ENCODE results near the gene VRK2. TPM values are rescaled to one million over a fixed set of nuclear protein-coding genes. Genes with fewer than 3 reads are reported as not detected.
A peak's percentile ranks its signal among the peaks of the same experiment; 100 is the strongest.

Gene VRK2
- polyA plus RNA-seq (2013, experiment 1 of 2) = 16.0 TPM
- polyA plus RNA-seq (2013, experiment 2 of 2) = 15.4 TPM

- WGBS, 2 donors (ENCODE audit: extremely low coverage in 2 of 2, insufficient read length in 2 of 2, insufficient replicate concordance in 1 of 2) = no CpG with 5 or more reads among the region's 76 CpGs
- H3K36me3 ChIP-seq (replicated peaks in 1 of 2; ENCODE audit: control insufficient read depth in 2 of 2, insufficient read depth in 2 of 2, low read length in 2 of 2) = no peaks in the 10 kb centered on the region
- DNase-seq (ENCODE audit: low spot score) = peak; percentile 83
- H3K27me3 ChIP-seq (ENCODE audit: control insufficient read depth in 3 of 3, insufficient read depth in 3 of 3, low read depth in 1 of 3, low read length in 3 of 3) = no peaks in the 10 kb centered on the region
- H3K9ac ChIP-seq (ENCODE audit: low read depth, low read length, poor library complexity) = peak within 1 kb of the TSS; percentile 79
- H3K4me3 ChIP-seq (ENCODE audit: low read length in 2 of 2) = peak within 1 kb of the TSS; percentile 27 to 79
- H2AFZ ChIP-seq (ENCODE audit: low read length) = peak within 1 kb of the TSS; percentile 54
- H3K9me3 ChIP-seq (replicated peaks in 1 of 2; ENCODE audit: control insufficient read depth in 2 of 2, insufficient read depth in 1 of 2, low read depth in 1 of 2, low read length in 2 of 2) = no peaks in the 10 kb centered on the region
- peaks cover 0 to 6% of the 10 kb centered on the region in 2 donors for H3K4me1 ChIP-seq (ENCODE audit: control insufficient read depth in 2 of 2, insufficient read depth in 1 of 2, low read depth in 1 of 2, low read length in 2 of 2)
- peak within 1 kb of the TSS; percentile 91 for H2BK120ac ChIP-seq (ENCODE audit: low read depth, low read length)
- no peak within 1 kb of the TSS for H3K14ac ChIP-seq (ENCODE audit: low read length)
- peak within 1 kb of the TSS; percentile 77 for H3K27ac ChIP-seq (replicated peaks; ENCODE audit: low read length)
- peak within 1 kb of the TSS; percentile 62 for H2BK15ac ChIP-seq (ENCODE audit: low read length)
- H3K4me2 ChIP-seq (ENCODE audit: insufficient read depth, low read length, poor library complexity, severe bottlenecking) = peak within 1 kb of the TSS; percentile 64
- H4K8ac ChIP-seq (ENCODE audit: low read depth, low read length) = peak within 1 kb of the TSS; percentile 99
- H3K79me1 ChIP-seq (ENCODE audit: low read depth, low read length) = no peaks in the 10 kb centered on the region
- H2BK5ac ChIP-seq (ENCODE audit: low read length) = no peak within 1 kb of the TSS
- H3K4ac ChIP-seq (ENCODE audit: low read length) = no peak within 1 kb of the TSS
- H2AK5ac ChIP-seq (ENCODE audit: low read depth, low read length) = no peak within 1 kb of the TSS
- H3K23ac ChIP-seq (ENCODE audit: low read depth, low read length, poor library complexity) = peak within 1 kb of the TSS; percentile 94
- H3K18ac ChIP-seq (ENCODE audit: low read length) = peak within 1 kb of the TSS; percentile 93
- peak within 1 kb of the TSS; percentile 4 for H2BK12ac ChIP-seq (ENCODE audit: low read length)
- H4K91ac ChIP-seq (ENCODE audit: low read depth, low read length, poor library complexity) = no peak within 1 kb of the TSS
Observed at GRCh38 chr2:58046585-58047372, at the start of gene VRK2. Gene VRK2, plus strand, starts transcription at chr2:58046806. Its CDS starts 2,026 bp downstream, at chr2:58048832.

- WGBS, 2 donors (ENCODE audit: extremely low coverage in 2 of 2, insufficient read length in 2 of 2, insufficient replicate concordance in 1 of 2) = no CpG with 5 or more reads among the region's 2 CpGs
- no peak overlapping the region for H3K4ac ChIP-seq (ENCODE audit: low read length)
- H3K4me1 ChIP-seq (ENCODE audit: control insufficient read depth in 2 of 2, insufficient read depth in 1 of 2, low read depth in 1 of 2, low read length in 2 of 2) = no peaks in the 10 kb centered on the region
- H3K79me1 ChIP-seq (ENCODE audit: low read depth, low read length) = no peaks in the 10 kb centered on the region
- H4K91ac ChIP-seq (ENCODE audit: low read depth, low read length, poor library complexity) = no peak overlapping the region
- no peak overlapping the region for H3K23ac ChIP-seq (ENCODE audit: low read depth, low read length, poor library complexity)
- H2BK12ac ChIP-seq (ENCODE audit: low read length) = no peak overlapping the region
- no peak overlapping the region for H3K14ac ChIP-seq (ENCODE audit: low read length)
- no peak overlapping the region for H3K4me3 ChIP-seq (ENCODE audit: low read length in 2 of 2)
- H3K4me2 ChIP-seq (ENCODE audit: insufficient read depth, low read length, poor library complexity, severe bottlenecking) = no peak overlapping the region
- H3K18ac ChIP-seq (ENCODE audit: low read length) = no peak overlapping the region
- no peak overlapping the region for H2AFZ ChIP-seq (ENCODE audit: low read length)
- H4K8ac ChIP-seq (ENCODE audit: low read depth, low read length) = no peak overlapping the region
- H2BK5ac ChIP-seq (ENCODE audit: low read length) = no peak overlapping the region
- H2AK5ac ChIP-seq (ENCODE audit: low read depth, low read length) = no peak overlapping the region
- H3K36me3 ChIP-seq (replicated peaks in 1 of 2; ENCODE audit: control insufficient read depth in 2 of 2, insufficient read depth in 2 of 2, low read length in 2 of 2) = no peaks in the 10 kb centered on the region
- no peaks in the 10 kb centered on the region for H3K9me3 ChIP-seq (replicated peaks in 1 of 2; ENCODE audit: control insufficient read depth in 2 of 2, insufficient read depth in 1 of 2, low read depth in 1 of 2, low read length in 2 of 2)
- no peak overlapping the region for H3K9ac ChIP-seq (ENCODE audit: low read depth, low read length, poor library complexity)
- no peaks in the 10 kb centered on the region for H3K27me3 ChIP-seq (ENCODE audit: control insufficient read depth in 3 of 3, insufficient read depth in 3 of 3, low read depth in 1 of 3, low read length in 3 of 3)
- H2BK15ac ChIP-seq (ENCODE audit: low read length) = no peak overlapping the region
- H2BK120ac ChIP-seq (ENCODE audit: low read depth, low read length) = no peak overlapping the region
- DNase-seq (ENCODE audit: low spot score) = no peak
- no peak overlapping the region for H3K27ac ChIP-seq (replicated peaks; ENCODE audit: low read length)
Observed at GRCh38 chr2:58006256-58006951, 40.2 kb upstream of the VRK2 start.

GRCh38 chr2:58006952-58007284 is 39.7 kb upstream of the VRK2 start:
- H3K4me2 ChIP-seq (ENCODE audit: insufficient read depth, low read length, poor library complexity, severe bottlenecking) = no peak overlapping the region
- no peak overlapping the region for H2BK15ac ChIP-seq (ENCODE audit: low read length)
- no peak overlapping the region for H2AK5ac ChIP-seq (ENCODE audit: low read depth, low read length)
- no peaks in the 10 kb centered on the region for H3K27me3 ChIP-seq (ENCODE audit: control insufficient read depth in 3 of 3, insufficient read depth in 3 of 3, low read depth in 1 of 3, low read length in 3 of 3)
- H3K79me1 ChIP-seq (ENCODE audit: low read depth, low read length) = no peaks in the 10 kb centered on the region
- no CpG with 5 or more reads among the region's 1 CpG for WGBS, 2 donors (ENCODE audit: extremely low coverage in 2 of 2, insufficient read length in 2 of 2, insufficient replicate concordance in 1 of 2)
- no peak overlapping the region for H4K91ac ChIP-seq (ENCODE audit: low read depth, low read length, poor library complexity)
- no peak overlapping the region for H3K4me3 ChIP-seq (ENCODE audit: low read length in 2 of 2)
- H3K18ac ChIP-seq (ENCODE audit: low read length) = no peak overlapping the region
- no peak overlapping the region for H2BK5ac ChIP-seq (ENCODE audit: low read length)
- no peak overlapping the region for H2BK12ac ChIP-seq (ENCODE audit: low read length)
- H4K8ac ChIP-seq (ENCODE audit: low read depth, low read length) = no peak overlapping the region
- no peak overlapping the region for H2BK120ac ChIP-seq (ENCODE audit: low read depth, low read length)
- H3K23ac ChIP-seq (ENCODE audit: low read depth, low read length, poor library complexity) = no peak overlapping the region
- no peak overlapping the region for H3K9ac ChIP-seq (ENCODE audit: low read depth, low read length, poor library complexity)
- H3K36me3 ChIP-seq (replicated peaks in 1 of 2; ENCODE audit: control insufficient read depth in 2 of 2, insufficient read depth in 2 of 2, low read length in 2 of 2) = no peaks in the 10 kb centered on the region
- H3K4me1 ChIP-seq (ENCODE audit: control insufficient read depth in 2 of 2, insufficient read depth in 1 of 2, low read depth in 1 of 2, low read length in 2 of 2) = no peaks in the 10 kb centered on the region
- H3K9me3 ChIP-seq (replicated peaks in 1 of 2; ENCODE audit: control insufficient read depth in 2 of 2, insufficient read depth in 1 of 2, low read depth in 1 of 2, low read length in 2 of 2) = no peaks in the 10 kb centered on the region
- no peak overlapping the region for H3K4ac ChIP-seq (ENCODE audit: low read length)
- no peak overlapping the region for H3K14ac ChIP-seq (ENCODE audit: low read length)
- no peak overlapping the region for H3K27ac ChIP-seq (replicated peaks; ENCODE audit: low read length)
- no peak overlapping the region for H2AFZ ChIP-seq (ENCODE audit: low read length)
- DNase-seq (ENCODE audit: low spot score) = no peak

GRCh38 chr2:58010599-58010998 is 36.0 kb upstream of the VRK2 start:
- DNase-seq (ENCODE audit: low spot score) = no peak

More at GRCh38 chr2:58010599-58010998, 36.0 kb upstream of the VRK2 start:
- H2AFZ ChIP-seq (ENCODE audit: low read length) = no peak overlapping the region
- no peak overlapping the region for H3K27ac ChIP-seq (replicated peaks; ENCODE audit: low read length)
- H3K18ac ChIP-seq (ENCODE audit: low read length) = no peak overlapping the region
- no peak overlapping the region for H2BK120ac ChIP-seq (ENCODE audit: low read depth, low read length)
- no peaks in the 10 kb centered on the region for H3K27me3 ChIP-seq (ENCODE audit: control insufficient read depth in 3 of 3, insufficient read depth in 3 of 3, low read depth in 1 of 3, low read length in 3 of 3)
- no peak overlapping the region for H3K4me3 ChIP-seq (ENCODE audit: low read length in 2 of 2)
- H2AK5ac ChIP-seq (ENCODE audit: low read depth, low read length) = no peak overlapping the region
- no peak overlapping the region for H3K9ac ChIP-seq (ENCODE audit: low read depth, low read length, poor library complexity)
- H3K4me2 ChIP-seq (ENCODE audit: insufficient read depth, low read length, poor library complexity, severe bottlenecking) = no peak overlapping the region
- no peak overlapping the region for H2BK12ac ChIP-seq (ENCODE audit: low read length)
- H3K23ac ChIP-seq (ENCODE audit: low read depth, low read length, poor library complexity) = no peak overlapping the region
- H3K9me3 ChIP-seq (replicated peaks in 1 of 2; ENCODE audit: control insufficient read depth in 2 of 2, insufficient read depth in 1 of 2, low read depth in 1 of 2, low read length in 2 of 2) = no peaks in the 10 kb centered on the region
- H3K36me3 ChIP-seq (replicated peaks in 1 of 2; ENCODE audit: control insufficient read depth in 2 of 2, insufficient read depth in 2 of 2, low read length in 2 of 2) = no peaks in the 10 kb centered on the region
- no peak overlapping the region for H4K8ac ChIP-seq (ENCODE audit: low read depth, low read length)
- no peak overlapping the region for H3K4ac ChIP-seq (ENCODE audit: low read length)
- no peaks in the 10 kb centered on the region for H3K4me1 ChIP-seq (ENCODE audit: control insufficient read depth in 2 of 2, insufficient read depth in 1 of 2, low read depth in 1 of 2, low read length in 2 of 2)
- no peaks in the 10 kb centered on the region for H3K79me1 ChIP-seq (ENCODE audit: low read depth, low read length)
- H4K91ac ChIP-seq (ENCODE audit: low read depth, low read length, poor library complexity) = no peak overlapping the region
- no peak overlapping the region for H2BK15ac ChIP-seq (ENCODE audit: low read length)
- no peak overlapping the region for H2BK5ac ChIP-seq (ENCODE audit: low read length)
- no peak overlapping the region for H3K14ac ChIP-seq (ENCODE audit: low read length)
- WGBS, 2 donors (ENCODE audit: extremely low coverage in 2 of 2, insufficient read length in 2 of 2, insufficient replicate concordance in 1 of 2) = no CpG with 5 or more reads among the region's 1 CpG

Data from neuronal stem cell (in vitro differentiated cells).